Neural crest cell (in vitro differentiated cells): ENCODE data around the gene MCM3. TPM values are rescaled to one million over a fixed set of nuclear protein-coding genes. Genes with fewer than 3 reads are reported as not detected.

Source experiments
- DNase-seq: peaks from one replicate; pipeline ENCODE4 v3.0.0; 2021; ENCODE audit warnings: low read depth, mixed read lengths, low spot score
- H3K27ac Mint-ChIP-seq: one replicate; pipeline ENCODE4 v1.8.0; 2021; ENCODE audit warnings: mild to moderate bottlenecking, mixed read lengths; ENCODE audit not compliant: unreplicated experiment
- H3K27me3 Mint-ChIP-seq: 2 replicates; pipeline ENCODE4 v1.8.0; 2021; ENCODE audit warnings: low read depth, mild to moderate bottlenecking, mixed read lengths
- H3K36me3 Mint-ChIP-seq: 2 replicates; pipeline ENCODE4 v1.8.0; 2021; ENCODE audit warnings: low read depth, mild to moderate bottlenecking, mixed read lengths
- H3K4me1 Mint-ChIP-seq: 2 replicates; pipeline ENCODE4 v1.8.0; 2021; ENCODE audit warnings: mixed read lengths
- H3K4me3 Mint-ChIP-seq: one replicate; pipeline ENCODE4 v1.8.0; 2021; ENCODE audit warnings: mild to moderate bottlenecking, mixed read lengths
- H3K9me3 Mint-ChIP-seq: 2 replicates; pipeline ENCODE4 v1.8.0; 2021; ENCODE audit warnings: mixed read lengths
- long read RNA-seq: library from polyadenylated mRNA; unstranded; transcript quantifications from one replicate; pipeline ENCODE4 v2.0.0, GENCODE V29; 2020
- total RNA-seq: library from RNA; stranded (reverse); gene quantifications from 2 replicates; pipeline ENCODE4 v1.2.1, GENCODE V29; 2021
- TF ChIP-seq, protein P1 (sequence below): fragments of 200-600 bp; sonication (generic); conservative IDR thresholded peaks from 2 replicates; pipeline ENCODE4 v1.5.0; 2021; ENCODE audit warnings: antibody characterized with exemption, mild to moderate bottlenecking

MCM3 gene
- 210 and 211 TPM in 2 replicates for total RNA-seq
- long read RNA-seq, transcript MCM3-201 (17 exons, 3,083 nt), result major isoform, 1,072 of 1,288 reads
- long read RNA-seq, transcript MCM3-202 (16 exons, 2,523 nt), result minor isoform, 8 of 1,288 reads
- long read RNA-seq, partial matches to known transcripts, result 120 of 1,288 reads
- long read RNA-seq, other reads (novel, unspliced or antisense), result 88 of 1,288 reads

DNA sequence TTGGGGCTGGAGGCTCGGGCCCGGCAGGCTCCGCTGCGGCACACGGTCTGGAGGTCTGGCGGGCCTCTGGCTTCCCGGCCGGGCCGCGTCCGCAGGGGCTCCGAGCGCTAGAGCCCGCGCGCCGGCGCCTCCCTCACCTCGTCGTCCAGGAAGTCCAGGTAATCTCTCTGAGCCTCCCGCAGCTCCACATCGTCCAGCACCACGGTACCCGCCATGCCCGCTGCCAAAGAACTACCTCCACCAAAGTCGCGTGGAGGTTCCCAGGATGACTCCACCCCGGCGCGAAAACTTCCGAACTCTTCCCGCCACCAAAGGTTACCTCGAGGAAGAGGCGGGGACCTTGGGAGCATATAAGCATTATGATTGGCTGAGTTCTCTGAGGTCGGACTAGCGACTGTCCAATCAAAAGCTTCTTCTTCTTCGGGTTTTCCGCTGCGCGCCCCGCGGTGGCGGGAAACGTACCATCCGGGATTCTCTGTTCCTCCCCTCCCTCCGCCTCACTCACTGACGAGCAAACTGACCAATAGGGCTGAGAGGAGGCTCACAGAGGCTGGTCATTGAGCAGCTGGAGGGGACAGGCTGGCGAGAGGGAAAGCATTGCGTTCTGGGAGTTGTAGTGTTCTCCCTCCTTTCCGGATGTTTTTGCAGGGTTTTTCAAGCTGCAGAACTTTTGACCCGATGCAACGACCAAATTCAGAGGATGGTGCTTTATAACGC lies at the start of gene MCM3:
Gene MCM3 (minus strand): TSS at position 283 of the 717 bp plus-strand sequence. CDS start 68 bp downstream, at position 215.
- TF ChIP-seq, protein P1, sequence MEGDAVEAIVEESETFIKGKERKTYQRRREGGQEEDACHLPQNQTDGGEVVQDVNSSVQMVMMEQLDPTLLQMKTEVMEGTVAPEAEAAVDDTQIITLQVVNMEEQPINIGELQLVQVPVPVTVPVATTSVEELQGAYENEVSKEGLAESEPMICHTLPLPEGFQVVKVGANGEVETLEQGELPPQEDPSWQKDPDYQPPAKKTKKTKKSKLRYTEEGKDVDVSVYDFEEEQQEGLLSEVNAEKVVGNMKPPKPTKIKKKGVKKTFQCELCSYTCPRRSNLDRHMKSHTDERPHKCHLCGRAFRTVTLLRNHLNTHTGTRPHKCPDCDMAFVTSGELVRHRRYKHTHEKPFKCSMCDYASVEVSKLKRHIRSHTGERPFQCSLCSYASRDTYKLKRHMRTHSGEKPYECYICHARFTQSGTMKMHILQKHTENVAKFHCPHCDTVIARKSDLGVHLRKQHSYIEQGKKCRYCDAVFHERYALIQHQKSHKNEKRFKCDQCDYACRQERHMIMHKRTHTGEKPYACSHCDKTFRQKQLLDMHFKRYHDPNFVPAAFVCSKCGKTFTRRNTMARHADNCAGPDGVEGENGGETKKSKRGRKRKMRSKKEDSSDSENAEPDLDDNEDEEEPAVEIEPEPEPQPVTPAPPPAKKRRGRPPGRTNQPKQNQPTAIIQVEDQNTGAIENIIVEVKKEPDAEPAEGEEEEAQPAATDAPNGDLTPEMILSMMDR, result no peak
- H3K36me3 Mint-ChIP-seq, result peaks cover 19% of the 10 kb centered on the region
- H3K9me3 Mint-ChIP-seq, result no peaks in the 10 kb centered on the region
- DNase-seq, result peak; percentile 88
- no peak within 1 kb of the TSS for H3K27ac Mint-ChIP-seq
- H3K4me1 Mint-ChIP-seq, result peaks cover 37% of the 10 kb centered on the region
- H3K27me3 Mint-ChIP-seq, result no peaks in the 10 kb centered on the region
- no peak within 1 kb of the TSS for H3K4me3 Mint-ChIP-seq

GRCh38 chr6:52333840-52334200 lies 49.3 kb upstream of the MCM3 start:
- H3K36me3 Mint-ChIP-seq, result no peaks in the 10 kb centered on the region
- peaks cover 3% of the 10 kb centered on the region for H3K9me3 Mint-ChIP-seq
- DNase-seq, result no peak
- TF ChIP-seq, protein P1, result no peak
- no peak overlapping the region for H3K27ac Mint-ChIP-seq
- H3K4me1 Mint-ChIP-seq, result peaks cover 20% of the 10 kb centered on the region
- H3K27me3 Mint-ChIP-seq, result no peaks in the 10 kb centered on the region
- no peak overlapping the region for H3K4me3 Mint-ChIP-seq

DNA sequence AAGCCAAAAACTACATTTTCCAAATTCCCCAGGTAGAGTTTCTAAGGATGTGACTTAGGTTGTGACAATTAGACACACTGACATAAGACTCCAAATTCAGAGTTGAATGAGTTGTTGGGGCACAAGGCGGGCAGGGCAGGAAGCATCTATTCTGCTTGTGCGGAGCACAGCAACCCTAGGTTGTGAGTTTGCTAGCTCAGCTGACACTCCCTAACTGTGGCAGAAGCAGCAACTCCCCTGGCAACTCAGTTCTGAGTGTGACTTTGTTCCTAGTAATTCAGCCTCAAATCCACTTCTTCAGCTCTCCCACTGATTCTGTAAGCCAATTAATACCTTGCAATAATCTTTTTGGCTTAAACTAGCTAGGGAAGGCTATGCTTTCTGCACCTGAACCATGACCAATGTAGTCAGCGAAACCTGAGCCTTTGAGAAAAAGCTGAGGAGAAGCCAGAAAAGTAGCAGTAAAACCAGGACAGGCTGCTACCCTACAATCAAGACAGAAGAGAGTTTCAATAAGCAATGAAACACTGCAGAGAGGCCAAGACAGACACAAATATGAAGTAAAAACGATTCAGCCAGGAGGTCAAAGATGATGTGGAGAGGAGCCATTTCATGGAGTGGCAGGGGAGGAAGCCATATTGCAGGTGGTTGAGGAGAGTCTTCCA lies 47.4 kb upstream of the MCM3 start:
- Mint-ChIP-seq H3K4me1 (peaks cover 17% of the 10 kb centered on the region), H3K27ac (no peak overlapping the region), H3K9me3 (no peaks in the 10 kb centered on the region), H3K4me3 (no peak overlapping the region), H3K27me3 (no peaks in the 10 kb centered on the region), H3K36me3 (no peaks in the 10 kb centered on the region)
- no peak for DNase-seq
- TF ChIP-seq, protein P1, result no peak

GRCh38 chr6:52330470-52330869 lies 45.9 kb upstream of the MCM3 start:
- no peak for DNase-seq
- Mint-ChIP-seq H3K4me1 (peaks cover 31% of the 10 kb centered on the region), H3K4me3 (no peak overlapping the region), H3K27me3 (no peaks in the 10 kb centered on the region), H3K9me3 (no peaks in the 10 kb centered on the region), H3K27ac (no peak overlapping the region), H3K36me3 (no peaks in the 10 kb centered on the region)
- TF ChIP-seq, protein P1, result no peak

- no peak overlapping the region for H3K27ac Mint-ChIP-seq
- H3K4me3 Mint-ChIP-seq, result no peak overlapping the region
- no peak for DNase-seq
- no peaks in the 10 kb centered on the region for H3K27me3 Mint-ChIP-seq
- H3K36me3 Mint-ChIP-seq, result no peaks in the 10 kb centered on the region
- no peaks in the 10 kb centered on the region for H3K9me3 Mint-ChIP-seq
- TF ChIP-seq, protein P1, result no peak
- H3K4me1 Mint-ChIP-seq, result peaks cover 31% of the 10 kb centered on the region
Measured at GRCh38 chr6:52328729-52329128, 44.2 kb upstream of the MCM3 start.
